K562 (cell line): ENCODE measurements around the gene PITX2. TPM values are rescaled to one million over a fixed set of nuclear protein-coding genes. Genes with fewer than 3 reads are reported as not detected.

Experiments
- ATAC-seq: fragments of 200-7000 bp; cut with Tn5 transposase; 3 replicates; pipeline ENCODE4 v1.9.1; 2020; ENCODE audit warnings: moderate library complexity
- BruUV-seq: library from RNA; stranded (reverse); fragments of 400-500 nt; replicated peaks from 2 replicates; lab custom pipeline; 2021; lab: Mats Ljungman, UMichigan
- CTCF ChIA-PET: fragments of 300-600 bp; formaldehyde crosslinking; extraction: SDS; loops from one replicate; lab custom pipeline; 2021; ENCODE audit warnings: low intra/inter-chr PET ratio; lab: Yijun Ruan, JAX
- POLR2A ChIA-PET: fragments of 300-600, 350-650 bp; sonication (Branson Sonifier 250); formaldehyde crosslinking; extraction: SDS; loops from one replicate; lab custom pipeline; 2021; ENCODE audit warnings: antibody characterized with exemption, inconsistent platforms; lab: Yijun Ruan, JAX
- DNase-seq, 4 experiments: peaks; one replicate each; pipeline versions ENCODE4 v3.0.0 to v3.0.0-alpha.2; 2011 to 2018; ENCODE audit warnings: low spot score in 3 of 4, mixed read lengths in 3 of 4; ENCODE audit errors: extremely low read depth in 1 of 4
- FAIRE-seq: peaks from 2 replicates; lab custom pipeline; 2011; peaks lifted over from hg19 to GRCh38; lab: Jason Lieb, UNC
- H2AFZ ChIP-seq: 2 replicates; pipeline ENCODE4 v1.6.0; 2011; ENCODE audit warnings: low read depth, low read length, control low read depth, inconsistent platforms
- H3K27ac ChIP-seq: fragments of 200-600 bp; 3 replicates; pipeline ENCODE4 v1.8.0; 2011; ENCODE audit warnings: low read depth, mild to moderate bottlenecking, control low read depth, inconsistent platforms, low read length, moderate library complexity, mixed read lengths; ENCODE audit errors: extremely low read depth
- H3K27me3 ChIP-seq, 2 experiments: fragments of 300-600 bp in 1 of 2; 2 replicates in 1 of 2; 3 replicates in 1 of 2; pipeline versions ENCODE4 v1.6.0 to v1.8.0; 2011; ENCODE audit warnings: inconsistent platforms in 2 of 2, low read length in 2 of 2, mild to moderate bottlenecking in 1 of 2, mixed read lengths in 1 of 2, moderate library complexity in 1 of 2; ENCODE audit not compliant: control insufficient read depth in 2 of 2, insufficient read depth in 2 of 2
- H3K36me3 ChIP-seq: fragments of 300-600 bp; 3 replicates; pipeline ENCODE4 v1.8.0; 2011; ENCODE audit warnings: mild to moderate bottlenecking, low read length, inconsistent platforms; ENCODE audit not compliant: control insufficient read depth, insufficient read depth
- H3K4me1 ChIP-seq, 2 experiments: fragments of 200-600 bp in 1 of 2; replicated peaks in 1 of 2; 2 replicates in 1 of 2; 3 replicates in 1 of 2; pipeline versions ENCODE4 v1.5.1 to v1.8.0; 2011; ENCODE audit warnings: inconsistent platforms in 2 of 2, low read length in 2 of 2, mild to moderate bottlenecking in 1 of 2, mixed read lengths in 1 of 2, moderate library complexity in 1 of 2; ENCODE audit not compliant: control insufficient read depth in 2 of 2, insufficient read depth in 2 of 2
- H3K4me2 ChIP-seq: 2 replicates; pipeline ENCODE4 v1.6.1; 2011; ENCODE audit warnings: low read length, control low read depth, inconsistent platforms, mixed read lengths; ENCODE audit not compliant: insufficient read depth
- H3K4me3 ChIP-seq: fragments of 200-600 bp; sonication (generic), shearing (Covaris generic); 2 replicates; pipeline ENCODE4 v1.5.1; 2016; ENCODE audit warnings: control low read depth, inconsistent platforms
- H3K79me2 ChIP-seq: fragments of 200-600 bp; 3 replicates; pipeline ENCODE4 v1.8.0; 2011; ENCODE audit warnings: low read length, inconsistent platforms; ENCODE audit not compliant: control insufficient read depth, insufficient read depth
- H3K9ac ChIP-seq, 2 experiments: 2 replicates each; pipeline versions ENCODE4 v1.6.0 to v1.6.1; 2011; ENCODE audit warnings: low read depth in 2 of 2, low read length in 2 of 2, control low read depth in 1 of 2, inconsistent platforms in 1 of 2, mild to moderate bottlenecking in 1 of 2, mixed read lengths in 1 of 2; ENCODE audit not compliant: insufficient read depth in 1 of 2
- H3K9me1 ChIP-seq: one replicate; pipeline ENCODE4 v1.6.0; 2011; ENCODE audit warnings: inconsistent platforms, mild to moderate bottlenecking, low read length, moderate library complexity; ENCODE audit not compliant: control insufficient read depth, insufficient read depth
- H3K9me3 ChIP-seq: replicated peaks from 2 replicates; pipeline ENCODE4 v1.5.1; 2011; ENCODE audit warnings: low read depth, low read length, inconsistent platforms; ENCODE audit not compliant: control insufficient read depth, insufficient read depth
- H4K20me1 ChIP-seq: replicated peaks from 2 replicates; pipeline ENCODE4 v1.6.1; 2011; ENCODE audit warnings: low read length, inconsistent platforms, mixed read lengths; ENCODE audit not compliant: control insufficient read depth, insufficient read depth
- ADNP ChIP-seq: fragments of 200-800 bp; sonication (Bioruptor generic); IDR thresholded peaks from 2 replicates; pipeline ENCODE4 v1.6.1; 2016; ENCODE audit warnings: missing genetic modification characterization, missing compliant biosample characterization
- C11orf30 ChIP-seq: fragments of 450-650 bp; IDR thresholded peaks from 2 replicates; pipeline ENCODE4 v1.6.1; 2016; ENCODE audit warnings: low read depth, mild to moderate bottlenecking
- CBX3 ChIP-seq, 2 experiments: IDR thresholded peaks; 1 replicate in 1 of 2; 2 replicates in 1 of 2; pipeline ENCODE4 v1.6.1; 2012; ENCODE audit warnings: inconsistent platforms in 2 of 2, low read length in 2 of 2, borderline replicate concordance in 1 of 2, control low read depth in 1 of 2
- KLF16 ChIP-seq: IDR thresholded peaks from 2 replicates; pipeline ENCODE4 v1.6.1; 2016; ENCODE audit warnings: antibody characterized with exemption
- LCOR ChIP-seq: sonication (generic); formaldehyde crosslinking; IDR thresholded peaks from 2 replicates; pipeline ENCODE4 v1.8.0; 2022; ENCODE audit warnings: mild to moderate bottlenecking, missing genetic modification reagents
- MEF2D ChIP-seq: conservative IDR thresholded peaks from 2 replicates; pipeline ENCODE4 v1.6.1; 2016; ENCODE audit warnings: low read depth, missing genetic modification characterization, missing compliant biosample characterization
- RFX7 ChIP-seq: fragments of 250-450 bp; sonication (Bioruptor Pico); IDR thresholded peaks from 2 replicates; pipeline ENCODE4 v1.5.1; 2021; ENCODE audit warnings: mild to moderate bottlenecking
- SIRT6 ChIP-seq: IDR thresholded peaks from one replicate; pipeline ENCODE4 v1.6.1; 2012; ENCODE audit warnings: low read depth, mild to moderate bottlenecking, control low read depth, inconsistent platforms, low read length, moderate library complexity
- SOX6 ChIP-seq: fragments of 450-650 bp; IDR thresholded peaks from 2 replicates; pipeline ENCODE4 v1.6.1; 2014; ENCODE audit warnings: mild to moderate bottlenecking
- TCF7L2 ChIP-seq: fragments of 150-350 bp; IDR thresholded peaks from 2 replicates; pipeline ENCODE4 v1.6.1; 2016; ENCODE audit warnings: low read depth, mild to moderate bottlenecking, low read length, moderate library complexity
- U2AF1 ChIP-seq: fragments of 200-400 bp; formaldehyde crosslinking; optimal IDR thresholded peaks from 2 replicates; pipeline ENCODE3; 2017; ENCODE audit warnings: mild to moderate bottlenecking, low read depth, low read length, moderate library complexity
- ZNF77 ChIP-seq: fragments of 250-450 bp; sonication (Bioruptor Pico); IDR thresholded peaks from 2 replicates; pipeline ENCODE4 v1.5.0; 2020
- WGBS: fragments of 100-300 bp; shearing (Covaris generic); methylation state at CpG from one replicate; pipeline ENCODE4 v1.1.6; 2016; ENCODE audit warnings: low coverage, mixed read lengths; ENCODE audit not compliant: insufficient coverage; ENCODE audit errors: missing lambda C conversion rate; 5-methylcytosine and 5-hydroxymethylcytosine counted together
- in situ Hi-C: fragments of 300-500 bp; cut with MboI; formaldehyde crosslinking; loops from 4 replicates; pipeline ENCODE4 v1.15.0; 2018; ENCODE audit warnings: inconsistent platforms, mixed read lengths
- intact Hi-C: fragments of 100-400 bp; cut with micrococcal nuclease; formaldehyde crosslinking; loops from 2 replicates; pipeline ENCODE4 v1.14.2; 2022
- polyA plus RNA-seq, 8 experiments: library from polyadenylated mRNA; depleted of rRNA in 4 of 8; stranded (reverse) in 5 of 8; unstranded in 3 of 8; fragments of >200 nt; fragmentation: Nextera tagmentation in 2 of 8; fragmentation: Illumina TruSeq in 1 of 8; extraction: Ambion mirVana in 2 of 8; extraction: Trizol in 1 of 8; gene quantifications; 2 replicates each; pipeline versions ENCODE4 v1.2.1 to v1.2.3, GENCODE V29; 2011 to 2014; ENCODE audit warnings: inconsistent platforms in 1 of 8, missing spikeins in 1 of 8
- total RNA-seq, 7 experiments: library from RNA; depleted of rRNA in 6 of 7; stranded (reverse); fragments of >200 nt in 6 of 7; fragmentation: Illumina TruSeq in 2 of 7; extraction: Trizol in 2 of 7; gene quantifications; 2 replicates each; pipeline versions ENCODE4 v1.2.1 to v1.2.3, GENCODE V29; 2011 to 2021; ENCODE audit warnings: low replicate concordance in 1 of 7
- TF ChIP-seq, protein P1 (sequence below): fragments of 200-800 bp; sonication (Bioruptor generic); IDR thresholded peaks from 2 replicates; pipeline ENCODE4 v1.6.1; 2016; ENCODE audit warnings: missing genetic modification characterization, missing compliant biosample characterization
- TF ChIP-seq, protein P2 (sequence below), 2 experiments: fragments of 450-650 bp in 1 of 2; IDR thresholded peaks; 2 replicates each; pipeline ENCODE4 v1.6.1; 2011 to 2017; ENCODE audit warnings: low read depth in 2 of 2, antibody characterized with exemption in 1 of 2, borderline replicate concordance in 1 of 2, low read length in 1 of 2, mild to moderate bottlenecking in 1 of 2, mixed read lengths in 1 of 2; ENCODE audit not compliant: control insufficient read depth in 1 of 2

Gene PITX2
- total and polyA plus RNA-seq, 9 of the 15 experiments (the other 6 are each of a cell fraction or from before 2014, with no cell fraction given), result 0.08 TPM; not detected in 8

DNA sequence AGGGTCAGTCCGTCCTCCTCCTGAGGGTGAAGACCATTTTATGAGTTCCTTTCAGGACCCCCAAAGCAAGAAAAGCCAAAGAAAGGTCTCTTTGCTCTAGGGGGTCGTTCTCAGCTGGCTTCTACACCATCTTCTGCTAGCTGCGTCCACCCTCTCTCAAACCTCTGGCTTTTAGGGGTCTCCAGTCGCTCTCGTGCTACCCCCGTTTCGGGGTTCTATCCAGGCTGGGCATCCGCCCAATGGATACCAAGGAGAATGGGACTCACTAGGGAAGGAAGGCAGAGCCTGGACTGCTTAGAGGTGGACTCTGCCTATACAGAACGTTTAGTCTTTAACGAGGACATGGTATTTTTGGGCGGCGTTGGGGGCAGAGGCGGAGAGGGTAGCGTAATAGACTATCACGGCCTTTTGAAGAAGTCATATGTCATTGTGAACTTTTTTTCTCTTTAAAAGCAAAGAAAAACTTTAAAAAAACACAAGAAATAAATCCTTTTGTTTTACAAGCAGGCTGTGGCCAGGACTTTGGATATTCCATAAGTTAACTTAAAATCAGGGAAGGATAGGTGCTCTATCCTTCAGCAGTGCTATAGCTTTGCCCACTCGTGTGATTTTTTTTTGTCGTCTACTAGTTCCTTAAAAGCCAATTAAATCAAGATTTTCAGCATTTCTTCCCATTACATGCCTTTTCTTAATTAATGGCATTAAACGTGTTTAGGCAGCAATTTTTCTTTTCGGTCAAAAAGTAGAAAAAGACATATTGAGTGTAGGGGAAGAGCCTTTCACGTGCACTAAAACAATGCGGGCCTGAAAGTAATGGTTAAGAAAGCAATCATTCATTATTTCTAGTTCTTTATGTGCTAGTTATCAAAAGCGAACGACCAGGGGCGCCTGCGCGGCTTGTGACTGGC, 7.2 kb upstream of the PITX2 start:
- Histone ChIP-seq H3K4me2 (no peak overlapping the region), H2AFZ (no peak overlapping the region), H3K9me3 (no peaks in the 10 kb centered on the region), H3K4me3 (no peak overlapping the region), H3K27me3 (peaks cover 30 to 54% of the 10 kb centered on the region in 2 experiments; a peak in 4 of 5 replicates), H3K4me1 (peaks cover 0 to 16% of the 10 kb centered on the region in 2 experiments; a peak in 2 of 5 replicates), H3K79me2 (no peaks in the 10 kb centered on the region), H3K27ac (no peak overlapping the region), H4K20me1 (no peaks in the 10 kb centered on the region), H3K9me1 (no peaks in the 10 kb centered on the region), H3K36me3 (no peaks in the 10 kb centered on the region), H3K9ac (no peak overlapping the region)
- POLR2A ChIA-PET, result interaction anchor here (0.7 kb wide), 1 partner anchor 786 kb away, joined by 3 read pairs; no protein-coding TSS in a partner anchor
- in situ Hi-C loops, result no loop called here
- intact Hi-C loops, result loop anchor here (5.0 kb wide), 3 partner anchors 652 to 1402 kb away; no protein-coding TSS in a partner anchor
- 17% methylated on average over 25 of the region's 26 CpGs for WGBS
- CTCF ChIA-PET, result no interaction called here
- no peak for ATAC-seq
- DNase-seq, result no peak
- no peak for FAIRE-seq
- no TSS peak for BruUV-seq
- TF ChIP-seq SIRT6 (no peak), C11orf30 (no peak), KLF16 (no peak), U2AF1 (no peak), ADNP (tag) (no peak), LCOR (no peak), CBX3 (IDR thresholded peaks at IDR 0.05; ENCODE audit: borderline replicate concordance in 1 of 2, low read length in 2 of 2) (no peak), RFX7 (CRISPR knock-in tag) (no peak), MEF2D (tag) (no peak), ZNF77 (CRISPR knock-in tag) (no peak), SOX6 (no peak), TCF7L2 (no peak)
- TF ChIP-seq, protein P1, sequence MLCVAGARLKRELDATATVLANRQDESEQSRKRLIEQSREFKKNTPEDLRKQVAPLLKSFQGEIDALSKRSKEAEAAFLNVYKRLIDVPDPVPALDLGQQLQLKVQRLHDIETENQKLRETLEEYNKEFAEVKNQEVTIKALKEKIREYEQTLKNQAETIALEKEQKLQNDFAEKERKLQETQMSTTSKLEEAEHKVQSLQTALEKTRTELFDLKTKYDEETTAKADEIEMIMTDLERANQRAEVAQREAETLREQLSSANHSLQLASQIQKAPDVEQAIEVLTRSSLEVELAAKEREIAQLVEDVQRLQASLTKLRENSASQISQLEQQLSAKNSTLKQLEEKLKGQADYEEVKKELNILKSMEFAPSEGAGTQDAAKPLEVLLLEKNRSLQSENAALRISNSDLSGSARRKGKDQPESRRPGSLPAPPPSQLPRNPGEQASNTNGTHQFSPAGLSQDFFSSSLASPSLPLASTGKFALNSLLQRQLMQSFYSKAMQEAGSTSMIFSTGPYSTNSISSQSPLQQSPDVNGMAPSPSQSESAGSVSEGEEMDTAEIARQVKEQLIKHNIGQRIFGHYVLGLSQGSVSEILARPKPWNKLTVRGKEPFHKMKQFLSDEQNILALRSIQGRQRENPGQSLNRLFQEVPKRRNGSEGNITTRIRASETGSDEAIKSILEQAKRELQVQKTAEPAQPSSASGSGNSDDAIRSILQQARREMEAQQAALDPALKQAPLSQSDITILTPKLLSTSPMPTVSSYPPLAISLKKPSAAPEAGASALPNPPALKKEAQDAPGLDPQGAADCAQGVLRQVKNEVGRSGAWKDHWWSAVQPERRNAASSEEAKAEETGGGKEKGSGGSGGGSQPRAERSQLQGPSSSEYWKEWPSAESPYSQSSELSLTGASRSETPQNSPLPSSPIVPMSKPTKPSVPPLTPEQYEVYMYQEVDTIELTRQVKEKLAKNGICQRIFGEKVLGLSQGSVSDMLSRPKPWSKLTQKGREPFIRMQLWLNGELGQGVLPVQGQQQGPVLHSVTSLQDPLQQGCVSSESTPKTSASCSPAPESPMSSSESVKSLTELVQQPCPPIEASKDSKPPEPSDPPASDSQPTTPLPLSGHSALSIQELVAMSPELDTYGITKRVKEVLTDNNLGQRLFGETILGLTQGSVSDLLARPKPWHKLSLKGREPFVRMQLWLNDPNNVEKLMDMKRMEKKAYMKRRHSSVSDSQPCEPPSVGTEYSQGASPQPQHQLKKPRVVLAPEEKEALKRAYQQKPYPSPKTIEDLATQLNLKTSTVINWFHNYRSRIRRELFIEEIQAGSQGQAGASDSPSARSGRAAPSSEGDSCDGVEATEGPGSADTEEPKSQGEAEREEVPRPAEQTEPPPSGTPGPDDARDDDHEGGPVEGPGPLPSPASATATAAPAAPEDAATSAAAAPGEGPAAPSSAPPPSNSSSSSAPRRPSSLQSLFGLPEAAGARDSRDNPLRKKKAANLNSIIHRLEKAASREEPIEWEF, result no peak
- TF ChIP-seq, protein P2, sequence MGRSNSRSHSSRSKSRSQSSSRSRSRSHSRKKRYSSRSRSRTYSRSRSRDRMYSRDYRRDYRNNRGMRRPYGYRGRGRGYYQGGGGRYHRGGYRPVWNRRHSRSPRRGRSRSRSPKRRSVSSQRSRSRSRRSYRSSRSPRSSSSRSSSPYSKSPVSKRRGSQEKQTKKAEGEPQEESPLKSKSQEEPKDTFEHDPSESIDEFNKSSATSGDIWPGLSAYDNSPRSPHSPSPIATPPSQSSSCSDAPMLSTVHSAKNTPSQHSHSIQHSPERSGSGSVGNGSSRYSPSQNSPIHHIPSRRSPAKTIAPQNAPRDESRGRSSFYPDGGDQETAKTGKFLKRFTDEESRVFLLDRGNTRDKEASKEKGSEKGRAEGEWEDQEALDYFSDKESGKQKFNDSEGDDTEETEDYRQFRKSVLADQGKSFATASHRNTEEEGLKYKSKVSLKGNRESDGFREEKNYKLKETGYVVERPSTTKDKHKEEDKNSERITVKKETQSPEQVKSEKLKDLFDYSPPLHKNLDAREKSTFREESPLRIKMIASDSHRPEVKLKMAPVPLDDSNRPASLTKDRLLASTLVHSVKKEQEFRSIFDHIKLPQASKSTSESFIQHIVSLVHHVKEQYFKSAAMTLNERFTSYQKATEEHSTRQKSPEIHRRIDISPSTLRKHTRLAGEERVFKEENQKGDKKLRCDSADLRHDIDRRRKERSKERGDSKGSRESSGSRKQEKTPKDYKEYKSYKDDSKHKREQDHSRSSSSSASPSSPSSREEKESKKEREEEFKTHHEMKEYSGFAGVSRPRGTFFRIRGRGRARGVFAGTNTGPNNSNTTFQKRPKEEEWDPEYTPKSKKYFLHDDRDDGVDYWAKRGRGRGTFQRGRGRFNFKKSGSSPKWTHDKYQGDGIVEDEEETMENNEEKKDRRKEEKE (IDR thresholded peaks at IDR 0.05; ENCODE audit: borderline replicate concordance in 1 of 2, control insufficient read depth in 1 of 2, low read depth in 2 of 2, low read length in 1 of 2), result no peak
